Upper lobe of left lung (tissue), 6 donors: ENCODE data around the gene NPIPB9. TPM values are rescaled to one million over a fixed set of nuclear protein-coding genes. Genes with fewer than 3 reads are reported as not detected.
"Not testable (repeated sequence)": the region's sequence is repeated elsewhere in the genome, so short reads cannot be mapped to it uniquely, and the experiment has no call there.

Experiments
- ATAC-seq, 2 donors: fragments of 200-7000 bp; cut with Tn5 transposase; one replicate each; pipeline ENCODE4 v1.9.1; 2022; ENCODE audit warnings: mild to moderate bottlenecking in 2 of 2, moderate library complexity in 2 of 2; ENCODE audit not compliant: low FRiP score in 2 of 2
- DNase-seq, 2 donors: peaks; one replicate each; pipeline ENCODE4 v3.0.0-alpha.2; 2019 to 2020
- H3K27ac ChIP-seq, 4 donors: fragments of 200-600 bp; sonication (generic); one replicate each; pipeline ENCODE4 v1.5.1; 2016 to 2019
- H3K27me3 ChIP-seq, 4 donors: fragments of 200-600 bp; sonication (generic); one replicate each; pipeline ENCODE4 v1.5.1; 2017 to 2019
- H3K36me3 ChIP-seq, 4 donors: fragments of 200-600 bp; sonication (generic); one replicate each; pipeline ENCODE4 v1.5.1; 2016 to 2019
- H3K4me1 ChIP-seq, 4 donors: fragments of 200-600 bp; sonication (generic); one replicate each; pipeline ENCODE4 v1.5.1; 2018 to 2019
- H3K4me3 ChIP-seq, 4 donors: fragments of 200-600 bp; sonication (generic); one replicate each; pipeline ENCODE4 v1.5.1; 2017 to 2019; ENCODE audit warnings: mild to moderate bottlenecking in 2 of 4, moderate library complexity in 1 of 4
- H3K9me3 ChIP-seq, 4 donors: fragments of 200-600 bp; sonication (generic); one replicate each; pipeline ENCODE4 v1.5.1; 2018 to 2019
- CTCF ChIP-seq, 6 experiments: fragments of 450-650 bp in 4 of 6; fragments of 200-600 bp in 2 of 6; sonication (generic) in 2 of 6; IDR thresholded peaks; one replicate each; pipeline ENCODE4 v1.5.1; 2016 to 2019; ENCODE audit warnings: antibody characterized with exemption in 6 of 6
- EP300 ChIP-seq, 4 donors: sonication (generic); formaldehyde crosslinking; IDR thresholded peaks; one replicate each; pipeline ENCODE4 v1.5.1; 2017; ENCODE audit warnings: antibody characterized with exemption in 4 of 4, control low read depth in 2 of 4
- POLR2A ChIP-seq, 4 donors: fragments of 450-650 bp; IDR thresholded peaks; one replicate each; pipeline ENCODE4 v1.5.1; 2016 to 2017; ENCODE audit warnings: antibody characterized with exemption in 4 of 4, mild to moderate bottlenecking in 2 of 4
- POLR2AphosphoS5 ChIP-seq, 2 donors: sonication (generic); formaldehyde crosslinking; IDR thresholded peaks; one replicate each; pipeline ENCODE4 v1.5.1; 2017; ENCODE audit warnings: antibody characterized with exemption in 2 of 2
- WGBS, 2 donors: methylation state at CpG; one replicate each; pipeline ENCODE4 v1.1.5; 2017 to 2018; 5-methylcytosine and 5-hydroxymethylcytosine counted together
- total RNA-seq, 6 donors: library from RNA; depleted of rRNA in 4 of 6; stranded (reverse); fragments of >200 nt in 4 of 6; gene quantifications; one replicate each; pipeline versions ENCODE4 v1.1.0 to v1.2.1, GENCODE V29; 2016 to 2021
- donor health status: DM: no; HTN: no; CAD: no; lungs with moderate emphysema.
- donor health status: DM: no; HTN: yes; CAD: no; lungs with severe emphysema.

Gene NPIPB9
- total RNA-seq, 6 donors from 2014 or later: 1.1 to 15.7 (median 4.7) TPM; not detected in 1

- not testable (repeated sequence) for H3K4me1 ChIP-seq, H3K9me3 ChIP-seq, H3K27me3 ChIP-seq, DNase-seq, H3K36me3 ChIP-seq, H3K27ac ChIP-seq
- WGBS, 2 donors: no CpG with 5 or more reads among the region's 48 CpGs
- ATAC-seq: peak; percentile 70 to 89
- H3K4me3 ChIP-seq: peak overlapping the region in 2 of 4 donors; percentile 25 to 27
Observed at GRCh38 chr16:28750469-28751067, 1.0 kb upstream of the NPIPB9 start.

- ATAC-seq, DNase-seq, H3K4me1 ChIP-seq, H3K36me3 ChIP-seq, H3K9me3 ChIP-seq, H3K4me3 ChIP-seq, H3K27me3 ChIP-seq, H3K27ac ChIP-seq: not testable (repeated sequence)
- WGBS, 2 donors: no CpG with 5 or more reads among the region's 6 CpGs
Observed at GRCh38 chr16:28781697-28782096, 30.1 kb downstream of the NPIPB9 start.

- not testable (repeated sequence) for H3K9me3 ChIP-seq, H3K27ac ChIP-seq, H3K4me3 ChIP-seq, ATAC-seq, H3K36me3 ChIP-seq, H3K27me3 ChIP-seq, H3K4me1 ChIP-seq, DNase-seq
- WGBS, 2 donors: no CpG with 5 or more reads among the region's 4 CpGs
Observed at GRCh38 chr16:28782357-28782756, 30.8 kb downstream of the NPIPB9 start.

GRCh38 chr16:28802235-28803019 is 50.8 kb downstream of the NPIPB9 start:
- TF ChIP-seq CTCF (IDR thresholded peaks at IDR 0.05): peak in 2 of 6 experiments; percentile 15 to 33
- WGBS, 2 donors: 59 to 77% methylated on average over 3 to 5 of the region's 13 CpGs
- H3K4me1 ChIP-seq, H3K36me3 ChIP-seq, H3K27me3 ChIP-seq, H3K27ac ChIP-seq, H3K9me3 ChIP-seq: not testable (repeated sequence)
- DNase-seq: peak in 1 of 2 donors; percentile 65
- peak; percentile 94 to 97 for ATAC-seq
- H3K4me3 ChIP-seq: peak overlapping the region in 2 of 4 donors; percentile 26 to 32

- not testable (repeated sequence) for DNase-seq, H3K27me3 ChIP-seq, H3K4me1 ChIP-seq, H3K4me3 ChIP-seq, H3K9me3 ChIP-seq, H3K27ac ChIP-seq, H3K36me3 ChIP-seq, ATAC-seq
- no CpG with 5 or more reads among the region's 11 CpGs for WGBS, 2 donors
Observed at GRCh38 chr16:28807445-28808120, 56.0 kb downstream of the NPIPB9 start.

GRCh38 chr16:28820016-28820415 is 68.4 kb downstream of the NPIPB9 start:
- DNase-seq (no peak), ATAC-seq (no peak)
- Histone ChIP-seq H3K4me3 (no peak overlapping the region), H3K27me3 (no peaks in the 10 kb centered on the region), H3K4me1 (peaks cover 10 to 16% (median 13%) of the 10 kb centered on the region in 4 donors), H3K9me3 (no peaks in the 10 kb centered on the region), H3K27ac (no peak overlapping the region), H3K36me3 (no peaks in the 10 kb centered on the region)
- WGBS, 2 donors: 72 to 77% methylated on average over 5 of the region's 5 CpGs
- TF ChIP-seq EP300 (IDR thresholded peaks at IDR 0.05): no peak
- no peak for TF ChIP-seq POLR2AphosphoS5 (IDR thresholded peaks at IDR 0.05)
- no peak for TF ChIP-seq CTCF (IDR thresholded peaks at IDR 0.05)
- TF ChIP-seq POLR2A (IDR thresholded peaks at IDR 0.05): no peak

GRCh38 chr16:28820546-28820945 is 69.0 kb downstream of the NPIPB9 start:
- not testable (repeated sequence) for H3K4me3 ChIP-seq, DNase-seq, H3K27ac ChIP-seq, H3K36me3 ChIP-seq, H3K27me3 ChIP-seq, H3K9me3 ChIP-seq, ATAC-seq
- 95% methylated on average over 9 to 13 of the region's 13 CpGs for WGBS, 2 donors
- peaks cover 15 to 22% (median 19%) of the 10 kb centered on the region in 4 donors for H3K4me1 ChIP-seq
